Body of pancreas (tissue), 4 donors: ENCODE results near the gene NAT14.
A peak's percentile ranks its signal among the peaks of the same experiment; 100 is the strongest.

Experiments
- POLR2A ChIP-seq, 3 donors: fragments of 450-650 bp; IDR thresholded peaks; one replicate each; pipeline ENCODE4 v1.6.1; 2016; ENCODE audit warnings: antibody characterized with exemption in 3 of 3, mild to moderate bottlenecking in 2 of 3
- TF ChIP-seq, protein P1 (sequence below), 7 experiments: fragments of 450-650 bp in 4 of 7; fragments of 200-600 bp in 3 of 7; sonication (generic) in 3 of 7; IDR thresholded peaks; one replicate each; pipeline ENCODE4 v1.5.1; 2016 to 2019; ENCODE audit warnings: antibody characterized with exemption in 7 of 7

DNA sequence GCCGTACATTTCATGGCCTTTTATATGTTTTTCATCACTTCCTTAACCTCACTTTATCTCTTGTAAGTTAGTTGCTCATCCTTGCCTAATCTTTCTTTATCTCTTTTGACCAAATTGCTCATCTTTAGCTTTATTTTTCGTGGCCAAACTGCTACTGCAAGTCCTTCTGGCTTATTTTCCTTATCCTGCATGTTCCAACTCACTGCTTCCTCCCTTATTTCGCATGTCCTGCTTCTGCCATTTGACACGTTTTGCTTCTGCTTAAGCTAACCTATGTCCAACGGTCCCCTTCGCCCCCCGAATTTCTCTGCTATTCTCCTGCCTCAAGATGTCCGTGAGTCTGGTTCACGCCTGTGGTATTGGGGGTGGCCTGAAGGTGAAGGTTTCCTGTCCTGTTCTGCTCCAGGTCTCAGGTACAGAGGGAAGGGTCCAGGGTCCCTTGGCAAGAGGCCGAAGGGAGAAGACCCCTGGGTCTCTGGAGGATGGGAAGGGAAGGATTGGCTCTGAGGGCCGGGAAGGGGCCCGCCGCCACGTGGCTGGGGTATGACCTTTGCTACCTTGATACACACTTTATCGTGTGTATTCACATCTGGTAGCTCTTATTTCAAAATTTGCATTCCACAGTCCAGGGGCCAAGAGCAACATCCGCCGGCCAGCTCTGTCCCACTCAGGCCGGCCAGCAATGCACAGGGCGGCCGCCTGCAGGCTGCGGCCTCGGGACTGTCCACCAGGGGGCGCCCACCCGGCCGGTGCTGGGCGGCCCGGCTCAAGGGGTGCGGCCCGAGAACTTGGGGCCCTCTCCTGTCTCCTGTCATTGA lies 17.5 kb upstream of the NAT14 start:
- TF ChIP-seq, protein P1, sequence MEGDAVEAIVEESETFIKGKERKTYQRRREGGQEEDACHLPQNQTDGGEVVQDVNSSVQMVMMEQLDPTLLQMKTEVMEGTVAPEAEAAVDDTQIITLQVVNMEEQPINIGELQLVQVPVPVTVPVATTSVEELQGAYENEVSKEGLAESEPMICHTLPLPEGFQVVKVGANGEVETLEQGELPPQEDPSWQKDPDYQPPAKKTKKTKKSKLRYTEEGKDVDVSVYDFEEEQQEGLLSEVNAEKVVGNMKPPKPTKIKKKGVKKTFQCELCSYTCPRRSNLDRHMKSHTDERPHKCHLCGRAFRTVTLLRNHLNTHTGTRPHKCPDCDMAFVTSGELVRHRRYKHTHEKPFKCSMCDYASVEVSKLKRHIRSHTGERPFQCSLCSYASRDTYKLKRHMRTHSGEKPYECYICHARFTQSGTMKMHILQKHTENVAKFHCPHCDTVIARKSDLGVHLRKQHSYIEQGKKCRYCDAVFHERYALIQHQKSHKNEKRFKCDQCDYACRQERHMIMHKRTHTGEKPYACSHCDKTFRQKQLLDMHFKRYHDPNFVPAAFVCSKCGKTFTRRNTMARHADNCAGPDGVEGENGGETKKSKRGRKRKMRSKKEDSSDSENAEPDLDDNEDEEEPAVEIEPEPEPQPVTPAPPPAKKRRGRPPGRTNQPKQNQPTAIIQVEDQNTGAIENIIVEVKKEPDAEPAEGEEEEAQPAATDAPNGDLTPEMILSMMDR (IDR thresholded peaks at IDR 0.05) = peak; percentile 81 to 100 (median 87)
- no peak for TF ChIP-seq POLR2A (IDR thresholded peaks at IDR 0.05)
